Heart left ventricle (tissue), 13 donors: ENCODE measurements around the gene TACO1.

Experiments
- POLR2A ChIP-seq, 2 donors: fragments of 450-650 bp; IDR thresholded peaks; one replicate each; pipeline ENCODE4 v1.6.1; 2017; ENCODE audit warnings: antibody characterized with exemption in 2 of 2, mild to moderate bottlenecking in 2 of 2, moderate library complexity in 2 of 2
- TF ChIP-seq, protein P1 (sequence below), 12 donors: fragments of 200-600 bp; sonication (generic) in 4 of 12; IDR thresholded peaks; one replicate each; pipeline versions ENCODE4 v1.5.0 to v1.8.0; 2018 to 2022; ENCODE audit warnings: antibody characterized with exemption in 12 of 12, mild to moderate bottlenecking in 5 of 12
- donor health status: ischemic (EF 13 %, LVEDD 7.1; RV severe dilation, severe dysfunction).
- donor health status: DM: no; HTN: yes; CAD: no.
- donor health status: DM: no; HTN: no; CAD: no.
- donor health status: ischemic (EF 25% LVEDD 6.9; RV normal size, moderate dysfunction).
- donor health status: ischemic (EF 25% LVEDD 5.7; RV mildly dilated, moderate dysfunction).
- donor health status: ischemic (EF 35%, LVEDD 5.7; RV mildly dilated, moderate dysfunction).
- donor health status: nonischemic (EF 11% LVEDD 7.7; RV severe dilation, severe dysfunction).
- donor health status: DM: yes; HTN: yes; CAD: no.
- donor health status: PGD.
- donor health status: ischemic (EF 29% LVEDD 5.4; RV normal size, mild dysfunction).
- donor health status: nonischemic (EF 23%, LVEDD 6.1; RV moderate dilation, normal function).

DNA sequence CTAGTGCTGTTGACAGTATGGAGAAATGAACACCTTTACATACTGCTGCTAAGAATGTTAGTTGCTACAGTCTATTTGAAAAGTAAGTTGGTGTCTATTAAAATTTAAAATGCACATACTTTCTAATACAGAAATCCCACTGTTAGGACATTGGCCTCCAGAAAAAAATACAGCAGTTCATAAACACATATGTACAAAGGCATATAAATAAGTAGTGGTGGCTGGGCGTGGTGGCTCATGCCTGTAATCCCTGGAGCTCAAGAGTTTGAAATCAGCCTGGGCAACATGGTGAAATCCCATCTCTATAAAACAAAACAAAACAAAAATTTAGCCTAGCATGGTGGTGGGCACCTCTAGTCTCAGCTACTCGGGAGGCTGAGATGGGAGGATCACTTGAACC, 37.4 kb upstream of the TACO1 start:
- TF ChIP-seq, protein P1, sequence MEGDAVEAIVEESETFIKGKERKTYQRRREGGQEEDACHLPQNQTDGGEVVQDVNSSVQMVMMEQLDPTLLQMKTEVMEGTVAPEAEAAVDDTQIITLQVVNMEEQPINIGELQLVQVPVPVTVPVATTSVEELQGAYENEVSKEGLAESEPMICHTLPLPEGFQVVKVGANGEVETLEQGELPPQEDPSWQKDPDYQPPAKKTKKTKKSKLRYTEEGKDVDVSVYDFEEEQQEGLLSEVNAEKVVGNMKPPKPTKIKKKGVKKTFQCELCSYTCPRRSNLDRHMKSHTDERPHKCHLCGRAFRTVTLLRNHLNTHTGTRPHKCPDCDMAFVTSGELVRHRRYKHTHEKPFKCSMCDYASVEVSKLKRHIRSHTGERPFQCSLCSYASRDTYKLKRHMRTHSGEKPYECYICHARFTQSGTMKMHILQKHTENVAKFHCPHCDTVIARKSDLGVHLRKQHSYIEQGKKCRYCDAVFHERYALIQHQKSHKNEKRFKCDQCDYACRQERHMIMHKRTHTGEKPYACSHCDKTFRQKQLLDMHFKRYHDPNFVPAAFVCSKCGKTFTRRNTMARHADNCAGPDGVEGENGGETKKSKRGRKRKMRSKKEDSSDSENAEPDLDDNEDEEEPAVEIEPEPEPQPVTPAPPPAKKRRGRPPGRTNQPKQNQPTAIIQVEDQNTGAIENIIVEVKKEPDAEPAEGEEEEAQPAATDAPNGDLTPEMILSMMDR (IDR thresholded peaks at IDR 0.05): no peak
- TF ChIP-seq POLR2A (IDR thresholded peaks at IDR 0.05): no peak
